Fibroblast of upper back skin (primary cell): ENCODE data around the gene EGFL7.

Experiments used
- DNase-seq: peaks from one replicate; pipeline ENCODE4 v3.0.0-alpha.2; 2013

The EGFL7 gene

GRCh38 chr9:136662656-136663581 lies at the start of gene EGFL7:
TSS of gene EGFL7 (plus strand) at chr9:136662916. CDS start at chr9:136668283, 5,367 bp downstream.
- no peak for DNase-seq

GRCh38 chr9:136613824-136614371 lies 48.8 kb upstream of the EGFL7 start:
- DNase-seq, result no peak

- peak; percentile 79 for DNase-seq
Measured at GRCh38 chr9:136614372-136614922, 48.3 kb upstream of the EGFL7 start.

GRCh38 chr9:136614967-136615623 lies 47.6 kb upstream of the EGFL7 start:
- no peak for DNase-seq

GRCh38 chr9:136615631-136616306 lies 46.9 kb upstream of the EGFL7 start:
- DNase-seq, result no peak

GRCh38 chr9:136616307-136616635 lies 46.4 kb upstream of the EGFL7 start:
- no peak for DNase-seq

- DNase-seq, result no peak
Measured at GRCh38 chr9:136616948-136617695, 45.6 kb upstream of the EGFL7 start.

- DNase-seq, result no peak
Measured at GRCh38 chr9:136617746-136618579, 44.8 kb upstream of the EGFL7 start.

- no peak for DNase-seq
Measured at GRCh38 chr9:136618580-136619547, 43.9 kb upstream of the EGFL7 start.

- DNase-seq, result no peak
Measured at GRCh38 chr9:136619742-136620440, 42.8 kb upstream of the EGFL7 start.

GRCh38 chr9:136620441-136621018 lies 42.2 kb upstream of the EGFL7 start:
- no peak for DNase-seq

- no peak for DNase-seq
Measured at GRCh38 chr9:136621019-136621733, 41.5 kb upstream of the EGFL7 start.

GRCh38 chr9:136621734-136622093 lies 41.0 kb upstream of the EGFL7 start:
- no peak for DNase-seq

GRCh38 chr9:136622538-136622948 lies 40.2 kb upstream of the EGFL7 start:
- DNase-seq, result no peak

- no peak for DNase-seq
Measured at GRCh38 chr9:136623016-136623841, 39.5 kb upstream of the EGFL7 start.

- DNase-seq, result no peak
Measured at GRCh38 chr9:136623842-136624183, 38.9 kb upstream of the EGFL7 start.

- no peak for DNase-seq
Measured at GRCh38 chr9:136624184-136624951, 38.3 kb upstream of the EGFL7 start.
